ENCODE measurements around the gene CLDN16.

Gene CLDN16

GRCh38 chr3:190387578-190388213 lies at the start of gene CLDN16:
TSS of gene CLDN16 (plus strand) at chr3:190388163. CDS start at chr3:190388330, 167 bp downstream.
- Histone ChIP-seq H3K9ac (ENCODE audit: low read length) (no peak within 1 kb of the TSS), H3K9me3 (ENCODE audit: control insufficient read depth, low read depth, low read length) (no peaks in the 10 kb centered on the region), H3K36me3 (ENCODE audit: control insufficient read depth, low read depth, low read length) (no peaks in the 10 kb centered on the region), H3K4me3 (ENCODE audit: low read length) (no peak within 1 kb of the TSS), H3K27ac (ENCODE audit: low read length) (no peak within 1 kb of the TSS), H3K27me3 (ENCODE audit: control insufficient read depth, insufficient read depth, low read length) (no peaks in the 10 kb centered on the region), H3K4me1 (ENCODE audit: control insufficient read depth, low read depth, low read length) (no peaks in the 10 kb centered on the region)

- Histone ChIP-seq H3K27ac (ENCODE audit: low read length) (no peak overlapping the region), H3K4me1 (ENCODE audit: control insufficient read depth, low read depth, low read length) (no peaks in the 10 kb centered on the region), H3K9ac (ENCODE audit: low read length) (no peak overlapping the region), H3K27me3 (ENCODE audit: control insufficient read depth, insufficient read depth, low read length) (no peaks in the 10 kb centered on the region), H3K36me3 (ENCODE audit: control insufficient read depth, low read depth, low read length) (no peaks in the 10 kb centered on the region), H3K9me3 (ENCODE audit: control insufficient read depth, low read depth, low read length) (no peaks in the 10 kb centered on the region), H3K4me3 (ENCODE audit: low read length) (no peak overlapping the region)
Measured at GRCh38 chr3:190338717-190339116, 49.2 kb upstream of the CLDN16 start.

- Histone ChIP-seq H3K36me3 (ENCODE audit: control insufficient read depth, low read depth, low read length) (no peaks in the 10 kb centered on the region), H3K4me3 (ENCODE audit: low read length) (no peak overlapping the region), H3K9ac (ENCODE audit: low read length) (no peak overlapping the region), H3K27ac (ENCODE audit: low read length) (no peak overlapping the region), H3K4me1 (ENCODE audit: control insufficient read depth, low read depth, low read length) (no peaks in the 10 kb centered on the region), H3K9me3 (ENCODE audit: control insufficient read depth, low read depth, low read length) (no peaks in the 10 kb centered on the region), H3K27me3 (ENCODE audit: control insufficient read depth, insufficient read depth, low read length) (no peaks in the 10 kb centered on the region)
Measured at GRCh38 chr3:190339130-190339529, 48.8 kb upstream of the CLDN16 start.

GRCh38 chr3:190340071-190340470 lies 47.9 kb upstream of the CLDN16 start:
- no peaks in the 10 kb centered on the region for H3K9me3 ChIP-seq (ENCODE audit: control insufficient read depth, low read depth, low read length)
- H3K27me3 ChIP-seq (ENCODE audit: control insufficient read depth, insufficient read depth, low read length), result no peaks in the 10 kb centered on the region
- H3K36me3 ChIP-seq (ENCODE audit: control insufficient read depth, low read depth, low read length), result no peaks in the 10 kb centered on the region
- no peak overlapping the region for H3K27ac ChIP-seq (ENCODE audit: low read length)
- no peak overlapping the region for H3K4me3 ChIP-seq (ENCODE audit: low read length)
- no peaks in the 10 kb centered on the region for H3K4me1 ChIP-seq (ENCODE audit: control insufficient read depth, low read depth, low read length)
- no peak overlapping the region for H3K9ac ChIP-seq (ENCODE audit: low read length)

- no peaks in the 10 kb centered on the region for H3K4me1 ChIP-seq (ENCODE audit: control insufficient read depth, low read depth, low read length)
- no peaks in the 10 kb centered on the region for H3K27me3 ChIP-seq (ENCODE audit: control insufficient read depth, insufficient read depth, low read length)
- H3K9me3 ChIP-seq (ENCODE audit: control insufficient read depth, low read depth, low read length), result no peaks in the 10 kb centered on the region
- H3K27ac ChIP-seq (ENCODE audit: low read length), result no peak overlapping the region
- H3K9ac ChIP-seq (ENCODE audit: low read length), result no peak overlapping the region
- no peak overlapping the region for H3K4me3 ChIP-seq (ENCODE audit: low read length)
- H3K36me3 ChIP-seq (ENCODE audit: control insufficient read depth, low read depth, low read length), result no peaks in the 10 kb centered on the region
Measured at GRCh38 chr3:190345027-190345821, 42.7 kb upstream of the CLDN16 start.

GRCh38 chr3:190345878-190346277 lies 42.1 kb upstream of the CLDN16 start:
- Histone ChIP-seq H3K36me3 (ENCODE audit: control insufficient read depth, low read depth, low read length) (no peaks in the 10 kb centered on the region), H3K4me3 (ENCODE audit: low read length) (no peak overlapping the region), H3K9ac (ENCODE audit: low read length) (no peak overlapping the region), H3K27ac (ENCODE audit: low read length) (no peak overlapping the region), H3K4me1 (ENCODE audit: control insufficient read depth, low read depth, low read length) (no peaks in the 10 kb centered on the region), H3K9me3 (ENCODE audit: control insufficient read depth, low read depth, low read length) (no peaks in the 10 kb centered on the region), H3K27me3 (ENCODE audit: control insufficient read depth, insufficient read depth, low read length) (no peaks in the 10 kb centered on the region)

GRCh38 chr3:190346541-190346940 lies 41.4 kb upstream of the CLDN16 start:
- H3K9me3 ChIP-seq (ENCODE audit: control insufficient read depth, low read depth, low read length), result no peaks in the 10 kb centered on the region
- no peak overlapping the region for H3K9ac ChIP-seq (ENCODE audit: low read length)
- no peak overlapping the region for H3K4me3 ChIP-seq (ENCODE audit: low read length)
- H3K36me3 ChIP-seq (ENCODE audit: control insufficient read depth, low read depth, low read length), result no peaks in the 10 kb centered on the region
- no peak overlapping the region for H3K27ac ChIP-seq (ENCODE audit: low read length)
- H3K27me3 ChIP-seq (ENCODE audit: control insufficient read depth, insufficient read depth, low read length), result no peaks in the 10 kb centered on the region
- H3K4me1 ChIP-seq (ENCODE audit: control insufficient read depth, low read depth, low read length), result no peaks in the 10 kb centered on the region

GRCh38 chr3:190352861-190353457 lies 35.0 kb upstream of the CLDN16 start:
- Histone ChIP-seq H3K27ac (ENCODE audit: low read length) (no peak overlapping the region), H3K4me3 (ENCODE audit: low read length) (no peak overlapping the region), H3K9ac (ENCODE audit: low read length) (no peak overlapping the region), H3K27me3 (ENCODE audit: control insufficient read depth, insufficient read depth, low read length) (no peaks in the 10 kb centered on the region), H3K9me3 (ENCODE audit: control insufficient read depth, low read depth, low read length) (no peaks in the 10 kb centered on the region), H3K36me3 (ENCODE audit: control insufficient read depth, low read depth, low read length) (no peaks in the 10 kb centered on the region), H3K4me1 (ENCODE audit: control insufficient read depth, low read depth, low read length) (peaks cover 5% of the 10 kb centered on the region)

GRCh38 chr3:190356246-190356645 lies 31.7 kb upstream of the CLDN16 start:
- H3K9me3 ChIP-seq (ENCODE audit: control insufficient read depth, low read depth, low read length), result no peaks in the 10 kb centered on the region
- no peak overlapping the region for H3K9ac ChIP-seq (ENCODE audit: low read length)
- H3K4me1 ChIP-seq (ENCODE audit: control insufficient read depth, low read depth, low read length), result peaks cover 13% of the 10 kb centered on the region
- no peaks in the 10 kb centered on the region for H3K27me3 ChIP-seq (ENCODE audit: control insufficient read depth, insufficient read depth, low read length)
- no peak overlapping the region for H3K4me3 ChIP-seq (ENCODE audit: low read length)
- no peaks in the 10 kb centered on the region for H3K36me3 ChIP-seq (ENCODE audit: control insufficient read depth, low read depth, low read length)
- H3K27ac ChIP-seq (ENCODE audit: low read length), result no peak overlapping the region

GRCh38 chr3:190357468-190357867 lies 30.5 kb upstream of the CLDN16 start:
- Histone ChIP-seq H3K27ac (ENCODE audit: low read length) (no peak overlapping the region), H3K4me3 (ENCODE audit: low read length) (no peak overlapping the region), H3K36me3 (ENCODE audit: control insufficient read depth, low read depth, low read length) (no peaks in the 10 kb centered on the region), H3K4me1 (ENCODE audit: control insufficient read depth, low read depth, low read length) (peaks cover 20% of the 10 kb centered on the region), H3K9ac (ENCODE audit: low read length) (no peak overlapping the region), H3K9me3 (ENCODE audit: control insufficient read depth, low read depth, low read length) (no peaks in the 10 kb centered on the region), H3K27me3 (ENCODE audit: control insufficient read depth, insufficient read depth, low read length) (no peaks in the 10 kb centered on the region)

- Histone ChIP-seq H3K4me1 (ENCODE audit: control insufficient read depth, low read depth, low read length) (peaks cover 27% of the 10 kb centered on the region), H3K36me3 (ENCODE audit: control insufficient read depth, low read depth, low read length) (no peaks in the 10 kb centered on the region), H3K4me3 (ENCODE audit: low read length) (no peak overlapping the region), H3K27me3 (ENCODE audit: control insufficient read depth, insufficient read depth, low read length) (no peaks in the 10 kb centered on the region), H3K9me3 (ENCODE audit: control insufficient read depth, low read depth, low read length) (no peaks in the 10 kb centered on the region), H3K9ac (ENCODE audit: low read length) (no peak overlapping the region), H3K27ac (ENCODE audit: low read length) (no peak overlapping the region)
Measured at GRCh38 chr3:190359813-190360212, 28.1 kb upstream of the CLDN16 start.
